Progenitor cell of endocrine pancreas (in vitro differentiated cells): ENCODE measurements around the gene TEX22. TPM values are rescaled to one million over a fixed set of nuclear protein-coding genes. Genes with fewer than 3 reads are reported as not detected.
A peak's percentile ranks its signal among the peaks of the same experiment; 100 is the strongest.

Experiments used
- DNase-seq: peaks from one replicate; pipeline ENCODE4 v3.0.0; 2021; ENCODE audit warnings: low spot score; ENCODE audit not compliant: unreplicated experiment
- H3K27ac Mint-ChIP-seq: 2 replicates; pipeline ENCODE4 v1.8.0; 2021; ENCODE audit warnings: mild to moderate bottlenecking, moderate library complexity, mixed read lengths
- H3K27me3 Mint-ChIP-seq: 2 replicates; pipeline ENCODE4 v1.8.0; 2021; ENCODE audit warnings: mixed read lengths
- H3K36me3 Mint-ChIP-seq: 2 replicates; pipeline ENCODE4 v1.8.0; 2022; ENCODE audit warnings: mixed read lengths; ENCODE audit not compliant: insufficient read depth
- H3K4me1 Mint-ChIP-seq: 2 replicates; pipeline ENCODE4 v1.8.0; 2021; ENCODE audit warnings: low read depth, mixed read lengths
- H3K4me3 Mint-ChIP-seq: 2 replicates; pipeline ENCODE4 v1.8.0; 2021; ENCODE audit warnings: low read depth, mild to moderate bottlenecking, moderate library complexity, mixed read lengths
- H3K9me3 Mint-ChIP-seq: 2 replicates; pipeline ENCODE4 v1.8.0; 2021; ENCODE audit warnings: low read depth, mixed read lengths
- CTCF ChIP-seq: fragments of 200-600 bp; sonication (generic); IDR thresholded peaks from one replicate; pipeline ENCODE4 v1.5.0; 2021; ENCODE audit warnings: antibody characterized with exemption, mild to moderate bottlenecking; ENCODE audit not compliant: unreplicated experiment
- total RNA-seq: library from RNA; stranded (reverse); gene quantifications from 2 replicates; pipeline ENCODE4 v1.2.1, GENCODE V29; 2021

Gene TEX22
- total RNA-seq, 1 donor from 2014 or later = 2.4 TPM

DNA sequence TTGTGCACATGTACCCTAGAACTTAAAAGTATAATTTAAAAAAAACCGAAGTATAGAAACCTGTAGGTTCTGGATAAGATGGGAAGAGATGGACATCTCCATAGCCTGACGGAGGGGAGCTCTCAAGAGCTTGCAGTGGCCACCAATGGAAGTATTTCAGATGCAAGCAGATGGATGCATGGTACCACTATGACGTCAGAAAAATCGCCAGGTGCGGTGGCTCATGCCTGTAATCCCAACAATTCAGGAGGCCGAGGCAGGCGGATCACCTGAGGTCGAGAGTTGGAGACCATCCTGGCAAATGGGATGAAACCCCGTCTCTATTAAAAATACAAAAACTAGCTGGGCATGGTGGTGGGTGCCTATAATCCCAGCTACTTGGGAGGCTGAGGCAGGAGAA, 3.4 kb downstream of the TEX22 start:
- TF ChIP-seq CTCF = no peak
- DNase-seq = no peak
- peaks cover 29% of the 10 kb centered on the region for H3K36me3 Mint-ChIP-seq
- peaks cover 4% of the 10 kb centered on the region for H3K27me3 Mint-ChIP-seq
- no peak overlapping the region for H3K4me3 Mint-ChIP-seq
- no peak overlapping the region for H3K27ac Mint-ChIP-seq
- H3K9me3 Mint-ChIP-seq = peaks cover 33% of the 10 kb centered on the region
- peaks cover 2% of the 10 kb centered on the region for H3K4me1 Mint-ChIP-seq

- Mint-ChIP-seq H3K9me3 (peaks cover 16% of the 10 kb centered on the region), H3K4me3 (no peak overlapping the region), H3K27me3 (peaks cover 38% of the 10 kb centered on the region), H3K27ac (no peak overlapping the region), H3K4me1 (peaks cover 2% of the 10 kb centered on the region), H3K36me3 (peaks cover 3% of the 10 kb centered on the region)
- DNase-seq = no peak
- no peak for TF ChIP-seq CTCF
These were observed 10.3 kb downstream of the TEX22 start for GRCh38 chr14:105408592-105408991.

- H3K4me3 Mint-ChIP-seq = no peak overlapping the region
- H3K27ac Mint-ChIP-seq = no peak overlapping the region
- DNase-seq = no peak
- peaks cover 2% of the 10 kb centered on the region for H3K4me1 Mint-ChIP-seq
- no peak for TF ChIP-seq CTCF
- H3K9me3 Mint-ChIP-seq = peaks cover 13% of the 10 kb centered on the region
- H3K27me3 Mint-ChIP-seq = peaks cover 46% of the 10 kb centered on the region
- H3K36me3 Mint-ChIP-seq = peaks cover 3% of the 10 kb centered on the region
These were observed 11.0 kb downstream of the TEX22 start for GRCh38 chr14:105409364-105409763.

GRCh38 chr14:105410642-105411016, 12.3 kb downstream of the TEX22 start:
- Mint-ChIP-seq H3K27me3 (peaks cover 47% of the 10 kb centered on the region), H3K4me1 (peaks cover 2% of the 10 kb centered on the region), H3K9me3 (peaks cover 6% of the 10 kb centered on the region), H3K4me3 (peak overlapping the region; percentile 35), H3K36me3 (peaks cover 3% of the 10 kb centered on the region), H3K27ac (no peak overlapping the region)
- no peak for TF ChIP-seq CTCF
- DNase-seq = no peak

GRCh38 chr14:105411017-105411941, 12.9 kb downstream of the TEX22 start:
- Mint-ChIP-seq H3K27me3 (peaks cover 42% of the 10 kb centered on the region), H3K9me3 (no peaks in the 10 kb centered on the region), H3K4me1 (peaks cover 2% of the 10 kb centered on the region), H3K4me3 (peak overlapping the region; percentile 53), H3K36me3 (no peaks in the 10 kb centered on the region), H3K27ac (peak overlapping the region; percentile 77)
- no peak for TF ChIP-seq CTCF
- no peak for DNase-seq
